ENCODE results near the gene TEF.

The TEF gene

GRCh38 chr22:41353862-41354575, 27.7 kb upstream of the TEF start:
- no peak for DNase-seq (ENCODE audit: low read depth in 2 of 2)

- DNase-seq (ENCODE audit: low read depth in 2 of 2) = no peak
Observed at GRCh38 chr22:41354979-41355378, 26.8 kb upstream of the TEF start.

GRCh38 chr22:41355895-41356294, 25.8 kb upstream of the TEF start:
- DNase-seq (ENCODE audit: low read depth in 2 of 2) = no peak

- DNase-seq (ENCODE audit: low read depth in 2 of 2) = no peak
Observed at GRCh38 chr22:41356430-41357028, 25.2 kb upstream of the TEF start.

DNA sequence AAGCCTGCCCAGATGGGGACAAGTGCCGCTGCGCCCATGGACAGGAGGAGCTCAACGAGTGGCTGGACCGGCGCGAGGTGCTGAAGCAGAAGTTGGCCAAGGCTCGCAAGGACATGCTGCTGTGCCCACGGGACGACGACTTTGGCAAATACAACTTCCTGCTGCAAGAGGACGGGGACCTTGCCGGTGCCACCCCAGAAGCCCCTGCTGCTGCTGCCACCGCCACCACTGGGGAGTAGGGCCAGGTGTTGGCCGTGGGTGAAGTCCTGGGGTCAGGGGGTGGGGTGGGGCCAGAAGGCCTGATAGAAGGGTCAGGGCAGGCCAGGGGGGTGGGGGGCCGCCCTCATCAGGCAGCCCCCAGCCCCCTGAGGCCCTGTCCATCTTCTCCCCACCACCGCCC, 24.6 kb upstream of the TEF start:
- no peak for DNase-seq (ENCODE audit: low read depth in 2 of 2)

- no peak for DNase-seq (ENCODE audit: low read depth in 2 of 2)
Observed at GRCh38 chr22:41358927-41359326, 22.8 kb upstream of the TEF start.

DNA sequence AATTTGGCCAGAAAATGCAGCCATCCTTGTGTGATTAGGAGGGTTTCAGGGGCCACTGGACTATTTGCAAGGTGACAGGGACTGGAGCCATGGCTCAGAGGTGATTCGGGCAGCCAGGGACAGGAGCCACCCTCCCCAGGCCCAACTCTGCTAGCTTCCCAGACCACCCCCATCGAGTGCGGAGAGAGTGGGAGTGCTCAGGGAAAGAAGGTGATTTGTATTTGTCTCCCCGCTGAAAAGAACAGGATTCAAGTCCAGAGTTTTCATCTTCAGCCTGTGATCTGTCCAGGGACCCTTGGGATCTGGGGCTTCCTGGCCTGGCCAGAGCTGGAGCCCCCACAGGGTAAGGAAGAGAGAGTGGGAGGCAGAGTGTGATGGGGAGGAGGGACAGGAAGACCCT, 22.4 kb upstream of the TEF start:
- no peak for DNase-seq (ENCODE audit: low read depth in 2 of 2)

- no peak for DNase-seq (ENCODE audit: low read depth in 2 of 2)
Observed at GRCh38 chr22:41360126-41360525, 21.6 kb upstream of the TEF start.

GRCh38 chr22:41361716-41362310, 19.9 kb upstream of the TEF start:
- no peak for DNase-seq (ENCODE audit: low read depth in 2 of 2)

GRCh38 chr22:41362615-41363014, 19.1 kb upstream of the TEF start:
- DNase-seq (ENCODE audit: low read depth in 2 of 2) = no peak

DNA sequence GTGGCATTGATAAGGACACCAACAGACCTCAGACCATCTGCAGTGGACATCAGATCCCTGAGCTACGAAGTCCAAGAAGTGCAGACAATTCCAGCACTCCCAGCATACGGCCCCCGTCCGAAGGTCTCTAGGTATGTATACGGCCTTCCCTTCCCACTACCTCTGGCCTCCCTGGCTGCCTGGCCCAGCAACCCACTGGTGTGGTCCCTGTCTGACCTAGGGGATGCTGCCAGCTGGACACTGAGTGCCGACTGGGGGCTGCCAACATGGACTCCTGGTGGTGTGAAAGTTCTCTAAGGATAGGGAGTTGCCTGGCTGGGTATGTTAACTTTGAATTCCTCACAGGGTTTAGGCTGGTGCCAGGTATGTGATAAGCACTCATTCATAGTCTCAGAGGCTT, 17.5 kb upstream of the TEF start:
- no peak for DNase-seq (ENCODE audit: low read depth in 2 of 2)

DNA sequence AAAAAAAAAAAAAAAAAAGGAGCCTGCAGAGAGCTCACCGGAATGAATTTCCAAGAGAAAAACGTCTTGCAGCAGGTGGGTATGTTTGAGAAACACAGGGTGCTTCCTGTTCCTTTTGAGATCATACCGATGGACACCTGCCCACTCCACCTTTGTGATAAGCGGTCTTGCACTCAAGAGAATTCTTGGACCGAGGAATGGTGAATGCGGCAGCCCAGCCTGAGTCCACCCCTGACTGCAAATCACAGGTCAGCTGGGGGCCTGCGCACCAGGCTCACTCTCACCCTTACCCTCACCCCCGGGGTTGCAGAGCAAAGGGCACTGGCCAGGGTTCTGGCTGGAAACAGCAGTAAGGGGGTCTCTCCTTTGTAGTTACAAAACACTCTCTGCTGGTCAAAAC, 16.8 kb upstream of the TEF start:
- no peak for DNase-seq (ENCODE audit: low read depth in 2 of 2)

GRCh38 chr22:41365425-41365824, 16.3 kb upstream of the TEF start:
- no peak for DNase-seq (ENCODE audit: low read depth in 2 of 2)

DNA sequence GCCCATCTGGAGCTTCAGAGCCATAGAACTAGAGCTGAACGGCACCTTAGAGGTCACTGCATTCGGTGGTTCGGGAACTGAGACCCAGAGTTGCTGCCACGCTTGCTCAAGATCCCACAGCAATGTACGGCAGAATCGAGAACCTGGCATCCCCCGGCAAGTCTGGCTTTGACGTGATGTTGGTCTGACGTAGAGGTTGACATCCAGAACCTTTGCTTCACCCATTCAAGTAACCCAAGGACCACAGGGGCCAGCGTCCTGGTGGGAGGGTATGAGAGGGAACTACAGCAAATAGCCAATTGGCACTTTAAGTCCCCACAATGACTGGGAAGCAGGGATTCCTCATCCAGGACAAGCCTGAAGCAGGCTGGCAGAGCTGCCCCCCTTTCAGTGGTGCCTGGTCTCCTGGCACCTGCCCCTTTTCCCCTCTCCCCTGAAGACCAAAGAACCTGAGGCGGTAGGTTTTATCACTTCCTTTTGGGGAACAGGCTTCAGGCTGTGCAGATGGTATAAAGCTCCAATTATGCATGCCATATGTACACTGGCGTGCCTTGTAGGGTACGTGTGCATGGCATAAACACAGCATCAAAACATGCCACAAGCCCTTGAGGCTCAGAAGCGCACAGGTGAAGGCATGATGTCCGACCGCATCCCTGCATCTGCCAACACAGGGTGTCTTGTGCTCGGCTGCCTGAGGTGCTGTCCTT, 15.3 kb upstream of the TEF start:
- no peak for DNase-seq (ENCODE audit: low read depth in 2 of 2)

DNA sequence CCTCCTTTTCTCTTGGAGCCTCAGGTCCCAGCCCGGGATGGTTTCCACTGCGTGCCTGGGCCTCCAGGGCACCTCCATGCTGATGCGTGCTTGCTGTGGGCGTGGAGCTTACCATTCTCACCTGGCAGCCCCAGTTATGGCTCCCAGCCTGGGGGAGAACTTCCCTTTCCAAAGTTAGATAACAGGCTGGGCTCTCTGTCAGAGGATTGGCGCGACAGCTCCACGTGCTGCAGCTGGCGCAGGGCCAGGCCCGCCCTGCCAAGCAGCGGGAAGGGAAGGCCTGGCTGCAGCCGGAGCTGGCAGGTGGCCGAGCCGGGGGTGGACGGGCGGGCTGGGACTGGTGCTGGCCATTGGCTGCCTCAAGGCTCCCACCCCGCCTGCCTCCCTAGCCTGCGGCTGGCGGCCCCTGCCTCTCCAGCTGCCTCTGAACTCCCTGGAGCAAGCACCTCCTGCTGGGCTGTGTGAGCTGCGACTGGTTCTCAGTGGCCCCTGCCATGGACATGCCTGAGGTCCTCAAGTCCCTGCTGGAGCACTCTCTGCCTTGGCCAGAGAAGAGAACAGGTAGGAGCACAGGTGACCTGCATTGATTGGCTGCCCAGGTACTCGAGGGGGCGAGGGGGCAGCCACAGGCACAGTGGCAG, 14.6 kb upstream of the TEF start:
- DNase-seq (ENCODE audit: low read depth in 2 of 2) = no peak

DNA sequence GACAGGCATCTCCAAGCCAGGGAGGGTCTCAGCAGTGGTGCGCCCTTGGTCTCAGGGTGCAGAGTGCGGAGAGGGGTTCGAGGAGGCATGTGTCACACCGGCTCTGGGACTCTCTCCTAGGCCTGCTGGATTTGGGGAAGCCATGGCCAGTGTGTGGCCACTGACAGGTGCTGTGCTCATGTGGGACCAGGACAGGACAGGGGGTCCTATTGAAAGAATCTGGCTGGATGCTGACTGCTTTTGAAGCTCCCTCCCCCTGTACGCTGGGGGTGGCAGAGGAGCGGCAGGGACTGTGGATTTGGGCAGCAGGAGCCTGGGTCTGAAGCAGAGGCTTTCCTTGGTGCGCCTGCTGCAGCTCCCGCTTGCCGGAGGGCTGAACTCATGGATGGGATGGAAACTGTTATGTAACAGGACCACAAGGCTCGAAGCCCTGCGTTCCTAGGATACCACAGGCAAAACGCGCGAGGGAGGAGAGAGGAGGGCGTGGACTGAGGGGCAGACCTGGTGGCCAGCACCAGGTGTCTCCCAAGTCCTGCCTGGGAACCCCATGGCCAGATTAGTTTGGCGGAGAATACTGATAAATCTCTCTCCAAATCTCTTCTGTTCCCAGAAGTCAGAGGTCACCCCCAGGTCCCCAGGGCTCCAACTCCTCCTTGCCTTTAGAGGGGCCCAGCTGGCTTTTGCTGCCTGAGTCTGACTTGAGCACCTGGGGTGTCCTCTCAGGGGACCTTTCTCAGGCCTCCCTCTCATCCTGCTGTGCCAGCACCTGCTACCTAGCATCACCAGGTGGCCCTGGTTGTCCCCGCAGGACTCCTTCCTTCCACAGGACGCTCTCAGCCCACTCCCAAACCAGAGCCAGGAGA, 13.8 kb upstream of the TEF start:
- DNase-seq (ENCODE audit: low read depth in 2 of 2) = no peak

GRCh38 chr22:41368543-41369423, 13.0 kb upstream of the TEF start:
- DNase-seq (ENCODE audit: low read depth in 2 of 2) = no peak

DNA sequence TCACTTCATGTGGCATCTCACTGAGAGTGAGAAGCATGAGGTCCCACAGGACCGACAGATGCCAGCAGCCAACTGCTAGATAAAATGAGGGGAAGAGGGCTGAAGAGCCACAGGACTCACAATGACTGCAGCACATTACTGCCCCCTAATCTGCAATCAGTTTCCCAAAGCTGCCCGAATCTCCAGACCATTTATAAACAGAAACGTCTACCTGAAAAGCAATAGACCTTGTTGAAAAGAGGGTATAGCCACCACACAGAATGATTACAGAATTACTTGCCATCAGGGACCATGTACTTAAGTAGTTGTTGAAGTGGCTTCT, 12.4 kb upstream of the TEF start:
- no peak for DNase-seq (ENCODE audit: low read depth in 2 of 2)

GRCh38 chr22:41369837-41370236, 11.9 kb upstream of the TEF start:
- no peak for DNase-seq (ENCODE audit: low read depth in 2 of 2)

GRCh38 chr22:41377846-41378245, 3.9 kb upstream of the TEF start:
- no peak for DNase-seq (ENCODE audit: low read depth in 2 of 2)

GRCh38 chr22:41380993-41381328, 781 bp upstream of the TEF start:
- no peak for DNase-seq (ENCODE audit: low read depth in 2 of 2)

Measured in stimulated activated CD8-positive, alpha-beta memory T cell treated with anti-CD3 and anti-CD28 coated beads, Interleukin-7, amount 100 ng/mL, for 1 hour (primary cell).